Glutamatergic neuron (in vitro differentiated cells): ENCODE results near the gene CEMIP2. TPM values are rescaled to one million over a fixed set of nuclear protein-coding genes. Genes with fewer than 3 reads are reported as not detected.

Experiments
- DNase-seq: peaks from one replicate; pipeline ENCODE4 v3.0.0; 2022
- H3K27ac Mint-ChIP-seq: one replicate; pipeline ENCODE4 v1.8.0; 2020; ENCODE audit warnings: mild to moderate bottlenecking, mixed read lengths, inconsistent platforms; ENCODE audit not compliant: unreplicated experiment
- H3K27me3 Mint-ChIP-seq: one replicate; pipeline ENCODE4 v1.8.0; 2020; ENCODE audit warnings: mild to moderate bottlenecking, moderate library complexity, mixed read lengths, inconsistent platforms; ENCODE audit not compliant: unreplicated experiment
- H3K36me3 Mint-ChIP-seq: one replicate; pipeline ENCODE4 v1.8.0; 2020; ENCODE audit warnings: mild to moderate bottlenecking, mixed read lengths, inconsistent platforms; ENCODE audit not compliant: unreplicated experiment
- H3K4me1 Mint-ChIP-seq: one replicate; pipeline ENCODE4 v1.8.0; 2020; ENCODE audit warnings: mild to moderate bottlenecking, low read depth, mixed read lengths, inconsistent platforms; ENCODE audit not compliant: unreplicated experiment
- H3K4me3 Mint-ChIP-seq: one replicate; pipeline ENCODE4 v1.8.0; 2020; ENCODE audit warnings: mild to moderate bottlenecking, mixed read lengths, inconsistent platforms; ENCODE audit not compliant: unreplicated experiment
- H3K9me3 Mint-ChIP-seq: one replicate; pipeline ENCODE4 v1.8.0; 2020; ENCODE audit warnings: mild to moderate bottlenecking, moderate library complexity, mixed read lengths, inconsistent platforms; ENCODE audit not compliant: unreplicated experiment
- CTCF ChIP-seq: fragments of 200-600 bp; sonication (generic); IDR thresholded peaks from one replicate; pipeline ENCODE4 v1.5.0; 2021; ENCODE audit not compliant: partially characterized antibody, unreplicated experiment
- total RNA-seq: library from RNA; stranded (reverse); fragmentation: NEBNext Ultra II Directional; extraction: Animal tissue kit (Norgen Biotek cat#: 25700); gene quantifications from one replicate; pipeline ENCODE4 v1.2.1, GENCODE V29; 2021; ENCODE audit not compliant: unreplicated experiment

Gene CEMIP2
- total RNA-seq, 1 donor from 2014 or later = 122 TPM

- no peaks in the 10 kb centered on the region for H3K9me3 Mint-ChIP-seq
- peaks cover 4% of the 10 kb centered on the region for H3K27me3 Mint-ChIP-seq
- no peak overlapping the region for H3K27ac Mint-ChIP-seq
- no peak overlapping the region for H3K4me3 Mint-ChIP-seq
- no peak for TF ChIP-seq CTCF
- peaks cover 8% of the 10 kb centered on the region for H3K36me3 Mint-ChIP-seq
- H3K4me1 Mint-ChIP-seq = no peaks in the 10 kb centered on the region
- DNase-seq = no peak
Observed at GRCh38 chr9:71678999-71679398, 89.3 kb downstream of the CEMIP2 start.

DNA sequence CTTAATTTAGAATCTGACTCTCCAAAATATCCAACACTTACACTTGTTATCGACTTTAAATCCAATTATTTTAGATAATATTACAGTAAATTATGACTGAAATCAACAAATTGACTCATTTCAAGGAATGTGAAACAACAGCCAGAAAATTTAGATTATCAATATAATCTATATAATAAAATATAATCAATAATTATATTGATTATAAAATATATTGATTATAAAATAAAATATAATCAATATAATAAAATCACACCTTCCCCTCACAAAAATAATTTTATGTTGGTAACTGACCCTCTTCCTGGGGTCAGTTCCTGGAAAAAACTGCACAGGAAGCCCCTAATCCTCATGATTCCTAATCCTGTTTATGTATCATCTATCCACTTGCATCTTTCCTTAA is 91.1 kb downstream of the CEMIP2 start:
- Mint-ChIP-seq H3K4me1 (no peaks in the 10 kb centered on the region), H3K9me3 (no peaks in the 10 kb centered on the region), H3K36me3 (peaks cover 8% of the 10 kb centered on the region), H3K4me3 (no peak overlapping the region), H3K27me3 (peaks cover 4% of the 10 kb centered on the region), H3K27ac (no peak overlapping the region)
- TF ChIP-seq CTCF = no peak
- DNase-seq = no peak

DNA sequence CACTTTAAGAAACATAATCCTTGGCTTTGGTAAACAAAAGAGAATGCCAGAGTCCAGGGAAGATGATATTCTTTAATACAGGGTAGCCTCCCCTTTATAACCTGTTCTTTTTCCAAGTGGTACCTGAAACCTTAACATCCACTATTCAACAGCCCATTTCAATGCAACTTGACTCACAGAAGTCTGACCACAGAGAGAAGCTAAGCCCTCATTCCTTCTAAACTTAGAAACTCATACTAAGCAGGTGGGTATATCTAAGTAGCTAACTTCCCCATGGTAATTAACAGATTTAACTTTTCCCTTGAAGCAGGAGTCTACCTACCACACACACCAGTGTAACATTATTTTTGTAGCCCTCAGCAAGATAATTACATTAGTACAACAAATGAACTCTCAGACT is 91.9 kb downstream of the CEMIP2 start:
- TF ChIP-seq CTCF = no peak
- Mint-ChIP-seq H3K9me3 (no peaks in the 10 kb centered on the region), H3K27ac (no peak overlapping the region), H3K4me1 (no peaks in the 10 kb centered on the region), H3K4me3 (no peak overlapping the region), H3K36me3 (peaks cover 8% of the 10 kb centered on the region), H3K27me3 (peaks cover 4% of the 10 kb centered on the region)
- no peak for DNase-seq

- H3K9me3 Mint-ChIP-seq = no peaks in the 10 kb centered on the region
- no peaks in the 10 kb centered on the region for H3K4me1 Mint-ChIP-seq
- TF ChIP-seq CTCF = no peak
- DNase-seq = no peak
- H3K36me3 Mint-ChIP-seq = peaks cover 8% of the 10 kb centered on the region
- H3K27ac Mint-ChIP-seq = no peak overlapping the region
- no peak overlapping the region for H3K4me3 Mint-ChIP-seq
- H3K27me3 Mint-ChIP-seq = peaks cover 4% of the 10 kb centered on the region
Observed at GRCh38 chr9:71675857-71676165, 92.5 kb downstream of the CEMIP2 start.

- H3K27ac Mint-ChIP-seq = no peak overlapping the region
- DNase-seq = no peak
- peaks cover 8% of the 10 kb centered on the region for H3K36me3 Mint-ChIP-seq
- H3K4me3 Mint-ChIP-seq = no peak overlapping the region
- no peaks in the 10 kb centered on the region for H3K9me3 Mint-ChIP-seq
- TF ChIP-seq CTCF = no peak
- no peaks in the 10 kb centered on the region for H3K4me1 Mint-ChIP-seq
- H3K27me3 Mint-ChIP-seq = peaks cover 4% of the 10 kb centered on the region
Observed at GRCh38 chr9:71675105-71675856, 93.0 kb downstream of the CEMIP2 start.
